Endothelial cell of umbilical vein (primary cell): ENCODE results near the gene ABCC1.

Source experiments
- EZH2 ChIP-seq: IDR thresholded peaks from 2 replicates; pipeline ENCODE4 v1.6.1; 2012; ENCODE audit warnings: borderline replicate concordance, low read depth, mild to moderate bottlenecking, moderate library complexity, low read length, inconsistent platforms; ENCODE audit not compliant: severe bottlenecking
- MYC ChIP-seq: IDR thresholded peaks from one replicate; pipeline ENCODE4 v1.6.1; 2011; ENCODE audit warnings: mild to moderate bottlenecking, low read depth, low read length
- POLR2A ChIP-seq: IDR thresholded peaks from 2 replicates; pipeline ENCODE4 v1.6.1; 2012; ENCODE audit warnings: low read depth, mild to moderate bottlenecking, control low read depth, low read length
- TF ChIP-seq, protein P1 (sequence below), 2 donors: IDR thresholded peaks; 1 replicate in 1 of 2; 2 replicates in 1 of 2; pipeline ENCODE4 v1.5.1; 2011; ENCODE audit warnings: low read length in 2 of 2, mild to moderate bottlenecking in 2 of 2, moderate library complexity in 2 of 2, control low read depth in 1 of 2, inconsistent platforms in 1 of 2, low read depth in 1 of 2; ENCODE audit not compliant: insufficient read depth in 1 of 2; ENCODE audit errors: extremely low read depth in 1 of 2

DNA sequence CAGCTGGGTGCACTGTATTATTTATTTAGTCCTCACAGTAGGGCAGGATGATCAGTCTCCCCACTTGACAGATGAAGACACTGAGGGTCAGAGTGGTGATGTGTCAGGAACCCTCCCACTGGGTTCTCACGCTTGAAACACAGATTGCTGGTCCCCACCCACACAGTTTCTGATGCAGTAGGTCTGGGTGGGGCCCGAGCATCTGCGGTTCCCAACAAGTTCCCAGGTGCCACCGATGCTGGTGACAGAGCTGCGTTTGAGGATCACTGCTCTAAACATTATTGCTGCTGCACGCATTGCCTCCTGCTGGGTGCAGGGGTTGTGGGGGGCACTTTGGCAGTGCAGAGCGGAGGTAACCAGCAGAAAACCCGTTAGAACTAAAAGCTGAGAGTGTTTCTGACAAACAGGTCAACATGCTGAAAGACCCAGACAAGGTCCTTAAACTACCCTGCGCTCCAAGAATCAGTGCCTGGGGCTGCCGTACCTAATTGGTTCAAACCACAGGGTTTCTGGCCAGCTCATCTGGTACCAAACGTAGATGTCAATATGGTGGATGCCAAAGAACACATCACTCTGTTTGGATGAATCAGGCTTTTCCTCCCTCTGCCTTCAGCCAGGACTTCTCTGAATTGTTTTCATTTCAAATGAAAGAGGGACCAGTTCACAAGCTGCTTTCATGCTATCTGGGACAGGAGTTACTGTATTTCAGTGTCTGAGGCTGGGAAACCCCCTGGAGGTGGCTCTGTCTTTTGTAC, 76.0 kb downstream of the ABCC1 start:
- TF ChIP-seq, protein P1, sequence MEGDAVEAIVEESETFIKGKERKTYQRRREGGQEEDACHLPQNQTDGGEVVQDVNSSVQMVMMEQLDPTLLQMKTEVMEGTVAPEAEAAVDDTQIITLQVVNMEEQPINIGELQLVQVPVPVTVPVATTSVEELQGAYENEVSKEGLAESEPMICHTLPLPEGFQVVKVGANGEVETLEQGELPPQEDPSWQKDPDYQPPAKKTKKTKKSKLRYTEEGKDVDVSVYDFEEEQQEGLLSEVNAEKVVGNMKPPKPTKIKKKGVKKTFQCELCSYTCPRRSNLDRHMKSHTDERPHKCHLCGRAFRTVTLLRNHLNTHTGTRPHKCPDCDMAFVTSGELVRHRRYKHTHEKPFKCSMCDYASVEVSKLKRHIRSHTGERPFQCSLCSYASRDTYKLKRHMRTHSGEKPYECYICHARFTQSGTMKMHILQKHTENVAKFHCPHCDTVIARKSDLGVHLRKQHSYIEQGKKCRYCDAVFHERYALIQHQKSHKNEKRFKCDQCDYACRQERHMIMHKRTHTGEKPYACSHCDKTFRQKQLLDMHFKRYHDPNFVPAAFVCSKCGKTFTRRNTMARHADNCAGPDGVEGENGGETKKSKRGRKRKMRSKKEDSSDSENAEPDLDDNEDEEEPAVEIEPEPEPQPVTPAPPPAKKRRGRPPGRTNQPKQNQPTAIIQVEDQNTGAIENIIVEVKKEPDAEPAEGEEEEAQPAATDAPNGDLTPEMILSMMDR (IDR thresholded peaks at IDR 0.05; ENCODE audit: extremely low read depth in 1 of 2, insufficient read depth in 1 of 2, low read depth in 1 of 2, low read length in 2 of 2) = no peak
- no peak for TF ChIP-seq MYC
- TF ChIP-seq POLR2A = peak; percentile 29
- TF ChIP-seq EZH2 = no peak
